ENCODE results near the gene SYT2.

GRCh38 chr1:202642619-202643291 is 67.5 kb downstream of the SYT2 start:
- TF ChIP-seq CTCF (IDR thresholded peaks at IDR 0.05) = no peak
- no peak for TF ChIP-seq POLR2AphosphoS5 (IDR thresholded peaks at IDR 0.05)
- no peak for TF ChIP-seq EP300 (IDR thresholded peaks at IDR 0.05)
- no peak for TF ChIP-seq POLR2A (IDR thresholded peaks at IDR 0.05)

Data from gastroesophageal sphincter (tissue), 3 donors.